WTC11 (cell line): ENCODE data around the gene MANBA.

Experiments
- MYBL2 ChIP-seq: sonication (generic); formaldehyde crosslinking; IDR thresholded peaks from 2 replicates; pipeline ENCODE4 v1.8.1; 2023; ENCODE audit warnings: mild to moderate bottlenecking, moderate library complexity, missing genetic modification reagents
- NR1H2 ChIP-seq: sonication (generic); formaldehyde crosslinking; IDR thresholded peaks from 2 replicates; pipeline ENCODE4 v1.9.0; 2021; ENCODE audit warnings: mild to moderate bottlenecking, moderate library complexity, missing genetic modification reagents
- NR2C2 ChIP-seq: sonication (generic); formaldehyde crosslinking; IDR thresholded peaks from 2 replicates; pipeline ENCODE4 v1.8.0; 2022; ENCODE audit warnings: mild to moderate bottlenecking, missing genetic modification reagents
- TCF7 ChIP-seq: sonication (generic); formaldehyde crosslinking; IDR thresholded peaks from 2 replicates; pipeline ENCODE4 v1.8.0; 2022; ENCODE audit warnings: mild to moderate bottlenecking, low read depth, missing genetic modification reagents, moderate library complexity
- ZNF317 ChIP-seq: sonication (generic); formaldehyde crosslinking; IDR thresholded peaks from 2 replicates; pipeline ENCODE4 v1.8.1; 2023; ENCODE audit warnings: low read depth, mild to moderate bottlenecking, moderate library complexity, missing genetic modification reagents, borderline replicate concordance
- TF ChIP-seq, protein P1 (sequence below): fragments of 200-600 bp; IDR thresholded peaks from 2 replicates; pipeline ENCODE4 v1.8.0; 2022; ENCODE audit warnings: antibody characterized with exemption
- TF ChIP-seq, protein P2 (sequence below): fragments of 250-450 bp; sonication (Bioruptor Pico); IDR thresholded peaks from 2 replicates; pipeline ENCODE4 v1.9.0; 2021; ENCODE audit warnings: mild to moderate bottlenecking
- TF ChIP-seq, protein P3 (sequence below): sonication (generic); formaldehyde crosslinking; conservative IDR thresholded peaks from 2 replicates; pipeline ENCODE4 v1.8.1; 2023; ENCODE audit warnings: mild to moderate bottlenecking, low read depth, missing genetic modification reagents, moderate library complexity

DNA sequence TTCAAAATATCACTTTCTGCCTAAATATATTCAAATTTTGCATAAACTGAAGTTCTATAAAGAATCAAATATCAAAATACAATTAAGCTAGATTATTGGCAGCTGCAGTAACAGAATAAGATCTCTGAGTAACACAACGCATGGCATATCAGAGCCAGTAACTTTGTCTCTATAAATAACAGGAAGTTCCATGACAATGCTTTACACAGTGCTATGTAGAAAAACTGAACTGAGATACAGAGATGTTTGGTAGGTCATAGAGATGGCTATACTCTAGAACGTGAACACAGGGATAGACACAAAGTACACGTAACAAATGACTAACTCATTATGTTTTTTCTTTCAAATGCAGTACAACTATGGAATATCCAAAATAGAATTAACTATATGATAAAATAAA lies 48.4 kb upstream of the MANBA start:
- TF ChIP-seq, protein P1, sequence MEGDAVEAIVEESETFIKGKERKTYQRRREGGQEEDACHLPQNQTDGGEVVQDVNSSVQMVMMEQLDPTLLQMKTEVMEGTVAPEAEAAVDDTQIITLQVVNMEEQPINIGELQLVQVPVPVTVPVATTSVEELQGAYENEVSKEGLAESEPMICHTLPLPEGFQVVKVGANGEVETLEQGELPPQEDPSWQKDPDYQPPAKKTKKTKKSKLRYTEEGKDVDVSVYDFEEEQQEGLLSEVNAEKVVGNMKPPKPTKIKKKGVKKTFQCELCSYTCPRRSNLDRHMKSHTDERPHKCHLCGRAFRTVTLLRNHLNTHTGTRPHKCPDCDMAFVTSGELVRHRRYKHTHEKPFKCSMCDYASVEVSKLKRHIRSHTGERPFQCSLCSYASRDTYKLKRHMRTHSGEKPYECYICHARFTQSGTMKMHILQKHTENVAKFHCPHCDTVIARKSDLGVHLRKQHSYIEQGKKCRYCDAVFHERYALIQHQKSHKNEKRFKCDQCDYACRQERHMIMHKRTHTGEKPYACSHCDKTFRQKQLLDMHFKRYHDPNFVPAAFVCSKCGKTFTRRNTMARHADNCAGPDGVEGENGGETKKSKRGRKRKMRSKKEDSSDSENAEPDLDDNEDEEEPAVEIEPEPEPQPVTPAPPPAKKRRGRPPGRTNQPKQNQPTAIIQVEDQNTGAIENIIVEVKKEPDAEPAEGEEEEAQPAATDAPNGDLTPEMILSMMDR, result no peak
- TF ChIP-seq MYBL2 (CRISPR knock-in tag) (no peak), NR2C2 (CRISPR knock-in tag) (no peak), TCF7 (no peak), ZNF317 (CRISPR knock-in tag) (no peak), NR1H2 (CRISPR knock-in tag) (no peak)
- TF ChIP-seq, protein P2, sequence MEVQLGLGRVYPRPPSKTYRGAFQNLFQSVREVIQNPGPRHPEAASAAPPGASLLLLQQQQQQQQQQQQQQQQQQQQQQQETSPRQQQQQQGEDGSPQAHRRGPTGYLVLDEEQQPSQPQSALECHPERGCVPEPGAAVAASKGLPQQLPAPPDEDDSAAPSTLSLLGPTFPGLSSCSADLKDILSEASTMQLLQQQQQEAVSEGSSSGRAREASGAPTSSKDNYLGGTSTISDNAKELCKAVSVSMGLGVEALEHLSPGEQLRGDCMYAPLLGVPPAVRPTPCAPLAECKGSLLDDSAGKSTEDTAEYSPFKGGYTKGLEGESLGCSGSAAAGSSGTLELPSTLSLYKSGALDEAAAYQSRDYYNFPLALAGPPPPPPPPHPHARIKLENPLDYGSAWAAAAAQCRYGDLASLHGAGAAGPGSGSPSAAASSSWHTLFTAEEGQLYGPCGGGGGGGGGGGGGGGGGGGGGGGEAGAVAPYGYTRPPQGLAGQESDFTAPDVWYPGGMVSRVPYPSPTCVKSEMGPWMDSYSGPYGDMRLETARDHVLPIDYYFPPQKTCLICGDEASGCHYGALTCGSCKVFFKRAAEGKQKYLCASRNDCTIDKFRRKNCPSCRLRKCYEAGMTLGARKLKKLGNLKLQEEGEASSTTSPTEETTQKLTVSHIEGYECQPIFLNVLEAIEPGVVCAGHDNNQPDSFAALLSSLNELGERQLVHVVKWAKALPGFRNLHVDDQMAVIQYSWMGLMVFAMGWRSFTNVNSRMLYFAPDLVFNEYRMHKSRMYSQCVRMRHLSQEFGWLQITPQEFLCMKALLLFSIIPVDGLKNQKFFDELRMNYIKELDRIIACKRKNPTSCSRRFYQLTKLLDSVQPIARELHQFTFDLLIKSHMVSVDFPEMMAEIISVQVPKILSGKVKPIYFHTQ (CRISPR knock-in tag), result no peak
- TF ChIP-seq, protein P3, sequence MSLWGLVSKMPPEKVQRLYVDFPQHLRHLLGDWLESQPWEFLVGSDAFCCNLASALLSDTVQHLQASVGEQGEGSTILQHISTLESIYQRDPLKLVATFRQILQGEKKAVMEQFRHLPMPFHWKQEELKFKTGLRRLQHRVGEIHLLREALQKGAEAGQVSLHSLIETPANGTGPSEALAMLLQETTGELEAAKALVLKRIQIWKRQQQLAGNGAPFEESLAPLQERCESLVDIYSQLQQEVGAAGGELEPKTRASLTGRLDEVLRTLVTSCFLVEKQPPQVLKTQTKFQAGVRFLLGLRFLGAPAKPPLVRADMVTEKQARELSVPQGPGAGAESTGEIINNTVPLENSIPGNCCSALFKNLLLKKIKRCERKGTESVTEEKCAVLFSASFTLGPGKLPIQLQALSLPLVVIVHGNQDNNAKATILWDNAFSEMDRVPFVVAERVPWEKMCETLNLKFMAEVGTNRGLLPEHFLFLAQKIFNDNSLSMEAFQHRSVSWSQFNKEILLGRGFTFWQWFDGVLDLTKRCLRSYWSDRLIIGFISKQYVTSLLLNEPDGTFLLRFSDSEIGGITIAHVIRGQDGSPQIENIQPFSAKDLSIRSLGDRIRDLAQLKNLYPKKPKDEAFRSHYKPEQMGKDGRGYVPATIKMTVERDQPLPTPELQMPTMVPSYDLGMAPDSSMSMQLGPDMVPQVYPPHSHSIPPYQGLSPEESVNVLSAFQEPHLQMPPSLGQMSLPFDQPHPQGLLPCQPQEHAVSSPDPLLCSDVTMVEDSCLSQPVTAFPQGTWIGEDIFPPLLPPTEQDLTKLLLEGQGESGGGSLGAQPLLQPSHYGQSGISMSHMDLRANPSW (CRISPR knock-in tag), result no peak
